H1 (cell line): Measurements from ENCODE around the gene DHCR7. TPM values are rescaled to one million over a fixed set of nuclear protein-coding genes. Genes with fewer than 3 reads are reported as not detected.

Source experiments
- ATF2 ChIP-seq: IDR thresholded peaks from 2 replicates; pipeline ENCODE4 v1.6.1; 2012; ENCODE audit warnings: low read length, inconsistent platforms
- CHD2 ChIP-seq: IDR thresholded peaks from 2 replicates; pipeline ENCODE4 v1.6.1; 2012; ENCODE audit warnings: low read length, improper control_type of control experiment
- MAFK ChIP-seq: IDR thresholded peaks from 2 replicates; pipeline ENCODE4 v1.6.1; 2012; ENCODE audit warnings: low read depth, mild to moderate bottlenecking, improper control_type of control experiment, low read length
- NANOG ChIP-seq: IDR thresholded peaks from 2 replicates; pipeline ENCODE4 v1.6.1; 2011; ENCODE audit warnings: low read length, low read depth, mild to moderate bottlenecking, inconsistent platforms; ENCODE audit not compliant: insufficient read depth, poor library complexity, severe bottlenecking
- PHF8 ChIP-seq: fragments of 200-600 bp; sonication (generic); conservative IDR thresholded peaks from 2 replicates; pipeline ENCODE4 v1.7.1; 2012; ENCODE audit warnings: low read depth, mild to moderate bottlenecking, inconsistent platforms, low read length, moderate library complexity
- RAD21 ChIP-seq, 2 experiments: IDR thresholded peaks in 1 of 2; conservative IDR thresholded peaks in 1 of 2; 2 replicates each; pipeline ENCODE4 v1.6.1; 2011; ENCODE audit warnings: low read depth in 2 of 2, low read length in 2 of 2, improper control_type of control experiment in 1 of 2, inconsistent platforms in 1 of 2, mild to moderate bottlenecking in 1 of 2, moderate library complexity in 1 of 2
- RBBP5 ChIP-seq: IDR thresholded peaks from 2 replicates; pipeline ENCODE4 v1.7.1; 2012; ENCODE audit warnings: low read depth, mild to moderate bottlenecking, inconsistent platforms, low read length, moderate library complexity, borderline replicate concordance
- RFX5 ChIP-seq: IDR thresholded peaks from 2 replicates; pipeline ENCODE4 v1.6.1; 2011; ENCODE audit warnings: low read depth, low read length, improper control_type of control experiment, borderline replicate concordance
- SIRT6 ChIP-seq: IDR thresholded peaks from one replicate; pipeline ENCODE4 v1.7.1; 2012; ENCODE audit warnings: low read length, inconsistent platforms
- SP2 ChIP-seq: IDR thresholded peaks from 2 replicates; pipeline ENCODE4 v1.6.1; 2012; ENCODE audit warnings: mild to moderate bottlenecking, low read length, inconsistent platforms
- polyA plus RNA-seq, 7 experiments: library from polyadenylated mRNA; depleted of rRNA in 3 of 7; stranded (reverse) in 5 of 7; unstranded in 2 of 7; fragments of >200 nt in 5 of 7; fragments of 200-250 nt in 2 of 7; gene quantifications; 1 replicate in 5 of 7; 2 replicates in 1 of 7; 4 replicates in 1 of 7; pipeline versions ENCODE4 v1.2.1 to v1.2.3, GENCODE V29; 2011 to 2013; ENCODE audit warnings: missing spikeins in 2 of 7, mixed read lengths in 2 of 7
- total RNA-seq: library from RNA; stranded (reverse); fragmentation: NEBNext Ultra II Directional; extraction: Animal tissue kit (Norgen Biotek cat#: 25700); gene quantifications from 2 replicates; pipeline ENCODE4 v1.2.1, GENCODE V29; 2021
- TF ChIP-seq, protein P1 (sequence below): IDR thresholded peaks from 2 replicates; pipeline ENCODE4 v1.6.1; 2011; ENCODE audit warnings: low read length, improper control_type of control experiment

The DHCR7 gene
- total and polyA plus RNA-seq, 2 of the 8 experiments (the other 6 are each of a cell fraction or from before 2014, with no cell fraction given), result 144 to 157 TPM

GRCh38 chr11:71448257-71449171 is at the start of gene DHCR7 (continued):
- no peak for TF ChIP-seq SIRT6
- TF ChIP-seq ATF2, result no peak
- no peak for TF ChIP-seq RAD21 (IDR thresholded peaks at IDR 0.05 in 1 of 2, conservative IDR thresholded peaks at IDR 0.05 in 1 of 2; ENCODE audit: low read depth in 2 of 2, low read length in 2 of 2)
- TF ChIP-seq SP2, result peak; percentile 56
- TF ChIP-seq, protein P1, sequence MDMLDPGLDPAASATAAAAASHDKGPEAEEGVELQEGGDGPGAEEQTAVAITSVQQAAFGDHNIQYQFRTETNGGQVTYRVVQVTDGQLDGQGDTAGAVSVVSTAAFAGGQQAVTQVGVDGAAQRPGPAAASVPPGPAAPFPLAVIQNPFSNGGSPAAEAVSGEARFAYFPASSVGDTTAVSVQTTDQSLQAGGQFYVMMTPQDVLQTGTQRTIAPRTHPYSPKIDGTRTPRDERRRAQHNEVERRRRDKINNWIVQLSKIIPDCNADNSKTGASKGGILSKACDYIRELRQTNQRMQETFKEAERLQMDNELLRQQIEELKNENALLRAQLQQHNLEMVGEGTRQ, result peak; percentile 60; the same call in 1 of the 2 replicates
- TF ChIP-seq RBBP5, result peak; percentile 39; the same call in 1 of the 2 replicates
- no peak for TF ChIP-seq RFX5
- TF ChIP-seq MAFK, result no peak
- no peak for TF ChIP-seq NANOG
- TF ChIP-seq CHD2, result no peak; the same call in 1 of the 2 replicates
- peak; percentile 67; the same call in 1 of the 2 replicates for TF ChIP-seq PHF8
